Smooth muscle cell (in vitro differentiated cells): ENCODE data around the gene KRT75. TPM values are rescaled to one million over a fixed set of nuclear protein-coding genes. Genes with fewer than 3 reads are reported as not detected.
"Not testable (repeated sequence)": the region's sequence is repeated elsewhere in the genome, so short reads cannot be mapped to it uniquely, and the experiment has no call there.

Experiments used
- DNase-seq: peaks from one replicate; lab custom pipeline; 2025; ENCODE audit not compliant: unreplicated experiment; lab: John Stamatoyannopoulos, UW
- H2AFZ ChIP-seq: fragments of 200-600 bp; sonication (generic); 2 replicates; pipeline ENCODE4 v1.6.0; 2016; ENCODE audit warnings: antibody characterized with exemption, low read depth, mild to moderate bottlenecking
- H3F3A ChIP-seq: fragments of 200-600 bp; sonication (generic); 2 replicates; pipeline ENCODE4 v1.6.0; 2017; ENCODE audit warnings: antibody characterized with exemption, low read depth
- H3K27ac ChIP-seq: fragments of 200-600 bp; sonication (generic); 2 replicates; pipeline ENCODE4 v1.5.1; 2016; ENCODE audit warnings: low read depth, mild to moderate bottlenecking
- H3K27me3 ChIP-seq: fragments of 200-600 bp; sonication (generic); 2 replicates; pipeline ENCODE4 v1.6.1; 2016; ENCODE audit warnings: low read depth, mild to moderate bottlenecking
- H3K36me3 ChIP-seq: fragments of 200-600 bp; sonication (generic); 2 replicates; pipeline ENCODE4 v1.5.1; 2016; ENCODE audit warnings: low read depth
- H3K4me1 ChIP-seq: fragments of 200-600 bp; sonication (generic); 2 replicates; pipeline ENCODE4 v1.5.1; 2016; ENCODE audit warnings: low read depth
- H3K4me2 ChIP-seq: fragments of 200-600 bp; sonication (generic); 2 replicates; pipeline ENCODE4 v1.6.0; 2016; ENCODE audit warnings: mild to moderate bottlenecking
- H3K4me3 ChIP-seq: fragments of 200-600 bp; sonication (generic); 2 replicates; pipeline ENCODE4 v1.5.1; 2016; ENCODE audit warnings: mild to moderate bottlenecking
- H3K79me2 ChIP-seq: fragments of 200-600 bp; sonication (generic); 2 replicates; pipeline ENCODE4 v1.6.0; 2016; ENCODE audit warnings: low read depth, mild to moderate bottlenecking
- H3K9ac ChIP-seq: fragments of 200-600 bp; sonication (generic); 2 replicates; pipeline ENCODE4 v1.6.0; 2016; ENCODE audit warnings: low read depth
- H3K9me3 ChIP-seq: fragments of 200-600 bp; sonication (generic); replicated peaks from 2 replicates; pipeline ENCODE4 v1.5.1; 2016; ENCODE audit warnings: low read depth
- H4K20me1 ChIP-seq: fragments of 200-600 bp; sonication (generic); 2 replicates; pipeline ENCODE4 v1.6.0; 2016; ENCODE audit warnings: low read depth
- WGBS: methylation state at CpG from one replicate; pipeline ENCODE4 v1.1.7; 2016; ENCODE audit warnings: low lambda C conversion rate; 5-methylcytosine and 5-hydroxymethylcytosine counted together
- polyA plus RNA-seq: library from polyadenylated mRNA; unstranded; fragments of >200 nt; fragmentation: Nextera tagmentation; extraction: Ambion mirVana; gene quantifications from 2 replicates; pipeline ENCODE4 v1.2.1, GENCODE V29; 2016
- total RNA-seq: library from RNA; depleted of rRNA; stranded (reverse); fragments of >200 nt; gene quantifications from 2 replicates; pipeline ENCODE4 v1.2.3, GENCODE V29; 2014
- TF ChIP-seq, protein P1 (sequence below): fragments of 200-600 bp; sonication (generic); IDR thresholded peaks from 2 replicates; pipeline ENCODE4 v1.5.1; 2017; ENCODE audit warnings: borderline replicate concordance, mild to moderate bottlenecking, antibody characterized with exemption; ENCODE audit not compliant: insufficient read depth, poor library complexity, severe bottlenecking

Gene KRT75
- total and polyA plus RNA-seq, 2 experiments from 2014 or later: 0.37 to 1.9 TPM

- no peaks in the 10 kb centered on the region for H3K4me1 ChIP-seq
- no peak overlapping the region for H3K9ac ChIP-seq
- DNase-seq: no peak
- H3K27me3 ChIP-seq: no peaks in the 10 kb centered on the region
- H3K9me3 ChIP-seq: no peaks in the 10 kb centered on the region
- H3K4me3 ChIP-seq: no peak overlapping the region
- no peak overlapping the region for H3K4me2 ChIP-seq
- H3K79me2 ChIP-seq: no peaks in the 10 kb centered on the region
- 80% methylated on average over 7 of the region's 8 CpGs for WGBS
- TF ChIP-seq, protein P1, sequence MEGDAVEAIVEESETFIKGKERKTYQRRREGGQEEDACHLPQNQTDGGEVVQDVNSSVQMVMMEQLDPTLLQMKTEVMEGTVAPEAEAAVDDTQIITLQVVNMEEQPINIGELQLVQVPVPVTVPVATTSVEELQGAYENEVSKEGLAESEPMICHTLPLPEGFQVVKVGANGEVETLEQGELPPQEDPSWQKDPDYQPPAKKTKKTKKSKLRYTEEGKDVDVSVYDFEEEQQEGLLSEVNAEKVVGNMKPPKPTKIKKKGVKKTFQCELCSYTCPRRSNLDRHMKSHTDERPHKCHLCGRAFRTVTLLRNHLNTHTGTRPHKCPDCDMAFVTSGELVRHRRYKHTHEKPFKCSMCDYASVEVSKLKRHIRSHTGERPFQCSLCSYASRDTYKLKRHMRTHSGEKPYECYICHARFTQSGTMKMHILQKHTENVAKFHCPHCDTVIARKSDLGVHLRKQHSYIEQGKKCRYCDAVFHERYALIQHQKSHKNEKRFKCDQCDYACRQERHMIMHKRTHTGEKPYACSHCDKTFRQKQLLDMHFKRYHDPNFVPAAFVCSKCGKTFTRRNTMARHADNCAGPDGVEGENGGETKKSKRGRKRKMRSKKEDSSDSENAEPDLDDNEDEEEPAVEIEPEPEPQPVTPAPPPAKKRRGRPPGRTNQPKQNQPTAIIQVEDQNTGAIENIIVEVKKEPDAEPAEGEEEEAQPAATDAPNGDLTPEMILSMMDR: no peak
- no peaks in the 10 kb centered on the region for H4K20me1 ChIP-seq
- H3F3A ChIP-seq: no peaks in the 10 kb centered on the region
- H3K27ac ChIP-seq: no peak overlapping the region
- H2AFZ ChIP-seq: no peak overlapping the region
- H3K36me3 ChIP-seq: no peaks in the 10 kb centered on the region
These were observed 20.3 kb downstream of the KRT75 start for GRCh38 chr12:52413782-52414345.

GRCh38 chr12:52413202-52413601, 21.0 kb downstream of the KRT75 start:
- Histone ChIP-seq H3K27me3 (no peaks in the 10 kb centered on the region), H3K9me3 (no peaks in the 10 kb centered on the region), H3K4me3 (no peak overlapping the region), H3K9ac (no peak overlapping the region), H2AFZ (no peak overlapping the region), H3K4me2 (no peak overlapping the region), H3K27ac (no peak overlapping the region), H3F3A (no peaks in the 10 kb centered on the region), H3K36me3 (no peaks in the 10 kb centered on the region), H4K20me1 (no peaks in the 10 kb centered on the region), H3K4me1 (no peaks in the 10 kb centered on the region), H3K79me2 (no peaks in the 10 kb centered on the region)
- DNase-seq: no peak
- 41% methylated on average over 4 of the region's 4 CpGs for WGBS
- TF ChIP-seq, protein P1: no peak

- Histone ChIP-seq H3K4me3 (no peak overlapping the region), H2AFZ (no peak overlapping the region), H3K79me2 (no peaks in the 10 kb centered on the region), H3K36me3 (no peaks in the 10 kb centered on the region), H3K9me3 (no peaks in the 10 kb centered on the region), H3F3A (no peaks in the 10 kb centered on the region), H3K9ac (no peak overlapping the region), H3K4me1 (no peaks in the 10 kb centered on the region), H3K4me2 (no peak overlapping the region), H3K27ac (no peak overlapping the region), H3K27me3 (no peaks in the 10 kb centered on the region), H4K20me1 (no peaks in the 10 kb centered on the region)
- WGBS: 86% methylated on average over 10 of the region's 10 CpGs
- TF ChIP-seq, protein P1: no peak
- no peak for DNase-seq
These were observed 22.4 kb downstream of the KRT75 start for GRCh38 chr12:52411815-52412214.

DNA sequence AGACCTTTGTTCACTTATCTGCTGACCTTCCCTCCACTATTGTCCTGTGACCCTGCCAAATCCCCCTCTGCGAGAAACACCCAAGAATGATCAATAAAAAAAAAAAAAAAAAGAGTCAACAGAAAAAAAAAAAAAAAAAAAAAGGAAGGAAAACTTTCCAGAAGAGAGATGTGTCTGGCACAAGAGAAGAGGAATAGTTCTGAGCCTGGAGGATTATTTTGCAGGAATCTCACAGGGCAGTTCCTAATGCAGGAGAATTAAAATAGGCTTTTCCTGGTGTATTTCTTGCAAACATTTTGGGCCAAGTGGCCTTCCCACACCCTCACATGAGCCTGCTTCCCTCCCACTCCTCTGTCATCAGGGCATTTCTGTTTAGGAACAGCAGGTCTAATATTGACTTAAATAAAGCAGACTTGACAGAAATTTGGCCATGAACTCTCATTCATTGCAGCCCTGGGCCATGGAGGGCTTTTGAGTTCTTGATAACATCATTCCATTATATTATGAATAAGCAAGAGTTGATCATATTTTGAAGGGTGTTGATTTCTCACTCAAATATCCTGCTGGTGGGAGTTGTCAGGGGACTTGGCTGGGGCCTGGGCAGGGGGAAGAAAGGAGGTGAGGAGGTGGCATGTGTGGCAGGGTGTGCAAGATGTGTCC, 23.5 kb downstream of the KRT75 start:
- H3K36me3 ChIP-seq, H3K9ac ChIP-seq, H2AFZ ChIP-seq, H3K4me1 ChIP-seq, H4K20me1 ChIP-seq, DNase-seq, H3K27me3 ChIP-seq, H3K27ac ChIP-seq, H3F3A ChIP-seq, H3K79me2 ChIP-seq, H3K4me2 ChIP-seq, H3K9me3 ChIP-seq, H3K4me3 ChIP-seq: not testable (repeated sequence)
- no CpG with 5 or more reads among the region's 1 CpG for WGBS
